ENCODE data around the gene TUBB. TPM values are rescaled to one million over a fixed set of nuclear protein-coding genes. Genes with fewer than 3 reads are reported as not detected.

Gene TUBB
- total and polyA plus RNA-seq, 10 donors: 109 to 344 (median 243) TPM

- 45 to 74% (median 69%) methylated on average over 9 of the region's 9 CpGs for WGBS, 5 donors
- H3K4me1 ChIP-seq: peaks cover 34 to 66% (median 48%) of the 10 kb centered on the region in 6 donors
- no peaks in the 10 kb centered on the region for H3K27me3 ChIP-seq (replicated peaks in 1 of 7)
- H3K27ac ChIP-seq: peak overlapping the region; percentile 93 to 100 (median 98)
- peak; percentile 88 for DNase-seq
- intact Hi-C loops (cut with DNase I; ENCODE audit: low total_unique reads): no loop called here
- TF ChIP-seq POLR2AphosphoS5 (IDR thresholded peaks at IDR 0.05) (peak in 1 of 3 donors; percentile 67), POLR2A (IDR thresholded peaks at IDR 0.05) (no peak)
- no peaks in the 10 kb centered on the region for H3K9me3 ChIP-seq
- peak overlapping the region in 7 of 8 donors; percentile 90 to 99 (median 95) for H3K4me3 ChIP-seq
- peaks cover 0 to 7% (median 0%) of the 10 kb centered on the region in 6 donors for H3K36me3 ChIP-seq
These were observed 31.6 kb upstream of the TUBB start for GRCh38 chr6:30688569-30688968.

DNA sequence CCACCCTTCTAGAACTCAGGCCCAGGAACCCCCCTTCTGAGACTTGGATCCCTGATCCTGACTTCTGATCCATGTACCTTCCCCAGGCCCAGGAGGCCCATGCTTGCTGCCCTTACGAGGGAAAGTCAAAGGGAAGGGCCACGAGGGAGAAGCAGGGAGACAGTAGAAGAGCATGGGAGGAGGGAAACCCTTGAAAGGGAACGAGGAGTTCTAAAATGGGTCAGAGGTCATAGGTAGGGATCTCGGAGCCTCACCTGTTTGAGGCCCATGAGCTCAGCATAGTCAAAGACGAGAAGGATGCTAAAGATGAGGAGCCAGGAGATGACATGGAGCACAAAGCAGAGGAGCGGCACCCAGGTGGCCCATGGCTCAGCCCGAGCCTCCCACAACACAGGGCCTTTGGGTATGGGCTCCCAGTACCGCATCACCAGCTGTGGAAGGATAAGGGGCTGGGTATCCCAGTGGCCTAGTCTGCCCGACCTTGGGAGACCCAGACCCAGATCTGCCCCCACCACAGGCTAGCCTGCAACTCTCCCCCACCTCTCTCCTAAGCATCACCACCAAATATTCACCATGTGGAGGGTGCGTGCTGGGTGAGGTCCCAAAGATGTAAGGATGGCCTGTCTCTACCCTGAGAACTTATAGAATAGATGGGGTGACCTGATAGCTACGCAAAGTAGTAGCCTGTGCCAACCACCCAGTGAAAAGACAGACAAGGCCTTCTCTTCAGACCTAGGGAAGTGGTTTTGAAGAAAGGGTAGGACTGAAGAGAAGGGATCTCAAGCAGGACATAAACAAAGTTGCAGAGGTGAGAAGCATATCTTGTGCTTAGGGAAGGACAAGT is 30.9 kb upstream of the TUBB start:
- H3K4me3 ChIP-seq: peak overlapping the region in 4 of 8 donors; percentile 72 to 98 (median 95)
- intact Hi-C loops (cut with DNase I; ENCODE audit: low total_unique reads): no loop called here
- H3K9me3 ChIP-seq: no peaks in the 10 kb centered on the region
- peak overlapping the region; percentile 93 to 100 (median 98) for H3K27ac ChIP-seq
- DNase-seq: peak; percentile 77
- 80 to 86% (median 83%) methylated on average over 10 to 11 of the region's 11 CpGs for WGBS, 5 donors
- H3K4me1 ChIP-seq: peaks cover 34 to 62% (median 48%) of the 10 kb centered on the region in 6 donors
- no peaks in the 10 kb centered on the region for H3K27me3 ChIP-seq (replicated peaks in 1 of 7)
- peaks cover 0 to 7% (median 0%) of the 10 kb centered on the region in 6 donors for H3K36me3 ChIP-seq
- TF ChIP-seq POLR2A (IDR thresholded peaks at IDR 0.05) (no peak), CTCF (IDR thresholded peaks at IDR 0.05 in 8 of 11, conservative IDR thresholded peaks at IDR 0.05 in 3 of 11) (no peak), POLR2AphosphoS5 (IDR thresholded peaks at IDR 0.05) (no peak)

DNA sequence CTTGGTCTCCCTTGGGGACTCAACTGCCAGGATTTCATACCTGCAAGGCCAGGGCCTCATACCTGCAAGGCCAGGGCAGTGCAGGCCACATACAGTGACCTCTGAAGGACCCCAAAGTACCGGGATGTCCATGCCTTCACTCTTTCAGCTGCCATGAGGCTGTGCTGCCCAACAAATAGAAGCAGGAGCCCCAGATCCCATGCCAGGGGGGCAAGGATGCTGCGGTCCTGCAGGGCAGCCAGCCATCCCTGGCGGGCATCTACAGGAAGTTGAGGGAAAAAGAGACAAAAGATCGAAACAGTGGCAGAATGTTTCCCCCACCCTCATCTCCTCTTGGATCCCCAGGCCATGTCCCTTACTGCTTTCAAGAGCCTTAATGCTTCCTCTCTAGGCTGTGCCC is 30.2 kb upstream of the TUBB start:
- Histone ChIP-seq H3K4me3 (peak overlapping the region in 7 of 8 donors; percentile 58 to 98 (median 69)), H3K4me1 (peaks cover 34 to 59% (median 47%) of the 10 kb centered on the region in 6 donors), H3K27ac (peak overlapping the region; percentile 0 to 100 (median 98)), H3K36me3 (peaks cover 0 to 6% (median 0%) of the 10 kb centered on the region in 6 donors), H3K27me3 (replicated peaks in 1 of 7) (no peaks in the 10 kb centered on the region), H3K9me3 (no peaks in the 10 kb centered on the region)
- WGBS, 5 donors: 18 to 38% (median 30%) methylated on average over 4 of the region's 4 CpGs
- intact Hi-C loops (cut with DNase I; ENCODE audit: low total_unique reads): no loop called here
- no peak for TF ChIP-seq CTCF (IDR thresholded peaks at IDR 0.05 in 8 of 11, conservative IDR thresholded peaks at IDR 0.05 in 3 of 11)
- no peak for TF ChIP-seq POLR2A (IDR thresholded peaks at IDR 0.05)
- TF ChIP-seq POLR2AphosphoS5 (IDR thresholded peaks at IDR 0.05): no peak
- peak; percentile 76 for DNase-seq

DNA sequence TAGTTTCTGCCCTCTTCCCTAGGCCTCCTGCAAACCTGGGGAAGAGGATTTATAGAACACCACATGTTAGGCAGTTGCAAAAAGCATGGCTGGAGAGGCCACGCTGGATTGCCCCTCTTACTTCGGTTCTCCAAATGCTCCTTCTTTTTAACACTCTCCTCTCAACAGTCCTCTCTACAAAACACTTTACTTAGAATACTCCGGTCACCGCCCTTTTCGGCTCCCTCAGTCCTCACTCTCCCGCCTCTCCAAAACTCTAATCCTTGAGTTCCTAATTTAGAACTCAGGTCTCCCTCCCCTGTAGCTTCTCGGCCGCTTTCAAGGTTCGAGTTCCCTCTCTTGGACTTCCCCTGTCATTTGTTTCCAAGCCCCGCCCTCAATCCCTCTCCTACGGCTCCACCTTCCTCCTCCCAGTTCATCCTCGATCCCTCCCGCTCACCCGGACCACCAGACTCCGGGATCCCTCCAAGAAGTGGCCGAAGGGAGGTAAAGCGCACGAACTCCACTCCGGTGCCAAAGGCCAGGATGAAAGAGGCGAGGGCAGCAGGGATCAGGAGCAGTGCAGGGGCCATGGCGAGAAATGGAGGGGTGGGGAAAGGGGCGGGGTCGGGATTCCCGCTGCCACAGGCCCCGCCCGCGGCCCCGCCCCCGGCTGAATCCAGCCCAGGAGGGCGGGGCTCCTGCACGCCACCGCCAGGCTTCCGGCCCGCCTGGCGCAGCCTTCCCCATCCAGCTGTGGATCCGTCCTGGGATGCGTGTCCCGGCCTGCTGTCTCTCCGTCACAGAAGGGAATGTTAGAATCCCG is 29.5 kb upstream of the TUBB start, which contains the start of gene NRM:
TSS of gene NRM (minus strand) at position 582 of the 805 bp plus-strand sequence. CDS start at position 572, 10 bp downstream.
- TF ChIP-seq POLR2A (IDR thresholded peaks at IDR 0.05) (no peak), POLR2AphosphoS5 (IDR thresholded peaks at IDR 0.05) (peak; percentile 80 to 88 (median 86)), CTCF (IDR thresholded peaks at IDR 0.05 in 8 of 11, conservative IDR thresholded peaks at IDR 0.05 in 3 of 11) (peak in 4 of 11 experiments; percentile 11 to 53 (median 38))
- Histone ChIP-seq H3K36me3 (peaks cover 0 to under 1% (median 0%) of the 10 kb centered on the region in 6 donors), H3K27ac (peak within 1 kb of the TSS; percentile 39 to 100 (median 98)), H3K4me1 (peaks cover 34 to 53% (median 44%) of the 10 kb centered on the region in 6 donors), H3K9me3 (no peaks in the 10 kb centered on the region), H3K4me3 (peak within 1 kb of the TSS; percentile 40 to 98 (median 68)), H3K27me3 (replicated peaks in 1 of 7) (no peaks in the 10 kb centered on the region)
- DNase-seq: peak; percentile 94
- 1 to 3% (median 1%) methylated on average over 27 to 40 of the region's 40 CpGs for WGBS, 5 donors
- intact Hi-C loops (cut with DNase I; ENCODE audit: low total_unique reads): no loop called here
